ENCODE results near the gene KRTAP19-5. TPM values are rescaled to one million over a fixed set of nuclear protein-coding genes. Genes with fewer than 3 reads are reported as not detected.
"Not testable (repeated sequence)": the region's sequence is repeated elsewhere in the genome, so short reads cannot be mapped to it uniquely, and the experiment has no call there.

KRTAP19-5 gene
- total RNA-seq, result 100 to 1,000 TPM in 1 of 4 donors, 10 to 100 TPM in 1, not detected in 2; 20.8 to 130 TPM

- H3K36me3 ChIP-seq, result no peaks in the 10 kb centered on the region
- H3K4me3 ChIP-seq, result no peak within 1 kb of the TSS
- no peak for TF ChIP-seq EP300 (IDR thresholded peaks at IDR 0.05)
- TF ChIP-seq POLR2A (IDR thresholded peaks at IDR 0.05), result no peak
- no peak for TF ChIP-seq POLR2AphosphoS5 (IDR thresholded peaks at IDR 0.05)
- TF ChIP-seq CTCF (IDR thresholded peaks at IDR 0.05), result no peak
- no peak for DNase-seq (ENCODE audit: low spot score in 2 of 2)
- H3K4me1 ChIP-seq, result no peaks in the 10 kb centered on the region
- no peaks in the 10 kb centered on the region for H3K27me3 ChIP-seq
- WGBS, result 73% methylated on average over 6 of the region's 6 CpGs
- no peaks in the 10 kb centered on the region for H3K9me3 ChIP-seq
- H3K27ac ChIP-seq, result no peak within 1 kb of the TSS
These were observed at the start of gene KRTAP19-5 for GRCh38 chr21:30502041-30502440. Gene KRTAP19-5 (minus strand): TSS chr21:30502141. CDS start chr21:30502090, 51 bp downstream.

GRCh38 chr21:30541764-30542163 lies 39.8 kb upstream of the KRTAP19-5 start, which contains the start of gene KRTAP19-6:
Gene KRTAP19-6 (minus strand): TSS chr21:30541864. CDS start chr21:30541833, 31 bp downstream.
- TF ChIP-seq CTCF (IDR thresholded peaks at IDR 0.05) (no peak), EP300 (IDR thresholded peaks at IDR 0.05) (no peak), POLR2AphosphoS5 (IDR thresholded peaks at IDR 0.05) (no peak), POLR2A (IDR thresholded peaks at IDR 0.05) (no peak)
- Histone ChIP-seq H3K27me3 (no peaks in the 10 kb centered on the region), H3K9me3 (no peaks in the 10 kb centered on the region), H3K36me3 (no peaks in the 10 kb centered on the region), H3K4me3 (no peak within 1 kb of the TSS), H3K27ac (no peak within 1 kb of the TSS), H3K4me1 (no peaks in the 10 kb centered on the region)
- no peak for DNase-seq (ENCODE audit: low spot score in 2 of 2)
- WGBS, result 78% methylated on average over 1 of the region's 1 CpG

GRCh38 chr21:30518876-30519275 lies 16.9 kb upstream of the KRTAP19-5 start:
- no peaks in the 10 kb centered on the region for H3K9me3 ChIP-seq
- DNase-seq (ENCODE audit: low spot score in 2 of 2), result no peak
- TF ChIP-seq POLR2AphosphoS5 (IDR thresholded peaks at IDR 0.05) (no peak), CTCF (IDR thresholded peaks at IDR 0.05) (no peak), POLR2A (IDR thresholded peaks at IDR 0.05) (no peak), EP300 (IDR thresholded peaks at IDR 0.05) (no peak)
- H3K27me3 ChIP-seq, result no peaks in the 10 kb centered on the region
- H3K27ac ChIP-seq, result no peak overlapping the region
- H3K36me3 ChIP-seq, result no peaks in the 10 kb centered on the region
- H3K4me1 ChIP-seq, result no peaks in the 10 kb centered on the region
- WGBS, result 63% methylated on average over 1 of the region's 1 CpG
- H3K4me3 ChIP-seq, result no peak overlapping the region

- Histone ChIP-seq H3K36me3 (no peaks in the 10 kb centered on the region), H3K27ac (no peak overlapping the region), H3K4me3 (no peak overlapping the region), H3K9me3 (no peaks in the 10 kb centered on the region), H3K27me3 (no peaks in the 10 kb centered on the region), H3K4me1 (no peaks in the 10 kb centered on the region)
- 93% methylated on average over 1 of the region's 1 CpG for WGBS
- no peak for DNase-seq (ENCODE audit: low spot score in 2 of 2)
- TF ChIP-seq EP300 (IDR thresholded peaks at IDR 0.05), result no peak
- no peak for TF ChIP-seq CTCF (IDR thresholded peaks at IDR 0.05)
- no peak for TF ChIP-seq POLR2A (IDR thresholded peaks at IDR 0.05)
- no peak for TF ChIP-seq POLR2AphosphoS5 (IDR thresholded peaks at IDR 0.05)
These were observed 13.7 kb upstream of the KRTAP19-5 start for GRCh38 chr21:30515681-30516080.

- H3K27me3 ChIP-seq; H3K27ac ChIP-seq; H3K36me3 ChIP-seq; H3K9me3 ChIP-seq; H3K4me1 ChIP-seq; DNase-seq (ENCODE audit: low spot score in 2 of 2); H3K4me3 ChIP-seq: not testable (repeated sequence)
- peak in 1 of 2 donors; percentile 10 for TF ChIP-seq CTCF (IDR thresholded peaks at IDR 0.05)
- 28% methylated on average over 4 of the region's 4 CpGs for WGBS
These were observed 3.8 kb upstream of the KRTAP19-5 start for GRCh38 chr21:30505621-30506205.

Measured in suprapubic skin (tissue), 4 donors.